Measurements from ENCODE around the gene PSMD6. TPM values are rescaled to one million over a fixed set of nuclear protein-coding genes. Genes with fewer than 3 reads are reported as not detected.
A peak's percentile ranks its signal among the peaks of the same experiment; 100 is the strongest.

The PSMD6 gene
- total and polyA plus RNA-seq, 12 donors = 39.0 to 103 (median 86.3) TPM

DNA sequence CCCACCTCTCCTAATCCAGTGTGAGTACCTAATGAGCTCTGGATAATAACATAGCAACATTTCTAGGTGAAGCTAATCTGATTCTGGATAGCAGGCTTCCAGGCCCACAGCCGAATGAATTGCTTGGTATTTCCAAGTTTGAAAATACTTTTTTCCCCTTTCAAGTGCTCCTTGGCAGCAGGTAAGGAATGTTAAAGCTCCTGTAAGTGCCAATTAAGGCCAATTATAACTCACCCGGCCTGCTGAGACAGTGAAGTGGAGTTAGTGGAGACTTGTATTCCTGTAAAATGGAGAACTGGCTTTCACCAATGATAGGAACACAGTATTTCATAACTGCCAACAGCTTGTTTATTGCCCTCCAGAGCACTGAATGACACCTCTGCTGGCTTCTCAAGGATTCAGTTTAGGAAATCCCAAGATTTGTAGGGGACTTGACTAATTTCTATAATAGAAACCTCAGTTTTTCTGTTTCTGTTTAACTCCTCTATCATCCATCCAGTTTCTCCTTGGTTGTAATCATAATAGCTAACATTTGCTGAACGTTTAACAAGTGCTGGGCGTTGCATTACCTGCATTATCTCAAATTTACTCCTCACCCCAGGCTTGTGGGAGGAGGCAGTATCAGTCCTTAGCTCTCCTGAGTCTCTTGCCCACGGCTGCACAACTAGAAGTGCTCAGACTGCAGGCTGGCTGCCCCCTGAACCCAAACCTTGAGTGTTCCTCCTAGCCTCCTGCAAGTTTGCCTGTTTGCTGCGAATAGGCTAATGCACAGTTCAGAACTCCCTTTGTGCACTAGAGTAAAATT lies 58.4 kb downstream of the PSMD6 start:
- TF ChIP-seq, protein P1, sequence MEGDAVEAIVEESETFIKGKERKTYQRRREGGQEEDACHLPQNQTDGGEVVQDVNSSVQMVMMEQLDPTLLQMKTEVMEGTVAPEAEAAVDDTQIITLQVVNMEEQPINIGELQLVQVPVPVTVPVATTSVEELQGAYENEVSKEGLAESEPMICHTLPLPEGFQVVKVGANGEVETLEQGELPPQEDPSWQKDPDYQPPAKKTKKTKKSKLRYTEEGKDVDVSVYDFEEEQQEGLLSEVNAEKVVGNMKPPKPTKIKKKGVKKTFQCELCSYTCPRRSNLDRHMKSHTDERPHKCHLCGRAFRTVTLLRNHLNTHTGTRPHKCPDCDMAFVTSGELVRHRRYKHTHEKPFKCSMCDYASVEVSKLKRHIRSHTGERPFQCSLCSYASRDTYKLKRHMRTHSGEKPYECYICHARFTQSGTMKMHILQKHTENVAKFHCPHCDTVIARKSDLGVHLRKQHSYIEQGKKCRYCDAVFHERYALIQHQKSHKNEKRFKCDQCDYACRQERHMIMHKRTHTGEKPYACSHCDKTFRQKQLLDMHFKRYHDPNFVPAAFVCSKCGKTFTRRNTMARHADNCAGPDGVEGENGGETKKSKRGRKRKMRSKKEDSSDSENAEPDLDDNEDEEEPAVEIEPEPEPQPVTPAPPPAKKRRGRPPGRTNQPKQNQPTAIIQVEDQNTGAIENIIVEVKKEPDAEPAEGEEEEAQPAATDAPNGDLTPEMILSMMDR (IDR thresholded peaks at IDR 0.05) = no peak
- DNase-seq = no peak
- 49 to 60% methylated on average over 6 of the region's 6 CpGs for WGBS, 2 donors
- intact Hi-C loops (cut with DNase I) = loop anchor here in 5 of 10 donors (1.0 to 10.0 kb wide), 3 partner anchors 25 to 50 kb away; partner anchors contain the start of gene SCAANT1 (in 1 of the 5)
- Histone ChIP-seq H3K4me3 (no peak overlapping the region), H3K27ac (peak overlapping the region in 8 of 10 donors; percentile 11 to 63 (median 34)), H3K36me3 (peaks cover 0 to 9% (median 0%) of the 10 kb centered on the region in 9 donors), H3K4me1 (peaks cover 0 to 71% (median 54%) of the 10 kb centered on the region in 9 donors), H3K9me3 (no peaks in the 10 kb centered on the region), H3K27me3 (no peaks in the 10 kb centered on the region)
- ATAC-seq = peak in 4 of 8 donors; percentile 25 to 70 (median 56)

DNA sequence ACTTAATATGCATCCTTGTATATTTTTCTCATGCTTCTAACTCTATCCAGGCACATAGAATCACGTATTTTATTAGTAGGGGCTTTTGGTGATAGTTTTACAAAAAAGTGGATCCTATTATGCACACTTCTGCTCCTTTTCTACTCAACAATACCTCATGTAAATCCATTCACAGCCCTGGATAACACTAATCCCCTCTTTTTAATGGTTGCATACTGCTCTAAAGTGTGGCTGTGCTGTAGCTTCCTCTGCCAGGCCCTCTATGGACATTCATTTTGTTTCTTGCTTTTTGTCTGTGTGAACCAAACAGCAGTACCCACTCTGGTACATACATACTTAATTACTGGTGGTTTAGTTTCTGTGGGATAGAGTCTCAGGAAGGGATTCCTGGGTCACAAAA lies 59.8 kb downstream of the PSMD6 start:
- Histone ChIP-seq H3K27ac (no peak overlapping the region), H3K36me3 (peaks cover 0 to 9% (median 0%) of the 10 kb centered on the region in 9 donors), H3K9me3 (no peaks in the 10 kb centered on the region), H3K27me3 (no peaks in the 10 kb centered on the region), H3K4me1 (peaks cover 0 to 68% (median 54%) of the 10 kb centered on the region in 9 donors), H3K4me3 (no peak overlapping the region)
- TF ChIP-seq, protein P1 (IDR thresholded peaks at IDR 0.05) = no peak
- ATAC-seq = no peak
- intact Hi-C loops (cut with DNase I) = loop anchor here in 4 of 10 donors (5.0 to 10.0 kb wide), 2 partner anchors 34 to 49 kb away; partner anchors contain the start of gene SCAANT1 (in 1 of the 4)
- 92 to 98% methylated on average over 1 of the region's 1 CpG for WGBS, 2 donors
- DNase-seq = no peak

DNA sequence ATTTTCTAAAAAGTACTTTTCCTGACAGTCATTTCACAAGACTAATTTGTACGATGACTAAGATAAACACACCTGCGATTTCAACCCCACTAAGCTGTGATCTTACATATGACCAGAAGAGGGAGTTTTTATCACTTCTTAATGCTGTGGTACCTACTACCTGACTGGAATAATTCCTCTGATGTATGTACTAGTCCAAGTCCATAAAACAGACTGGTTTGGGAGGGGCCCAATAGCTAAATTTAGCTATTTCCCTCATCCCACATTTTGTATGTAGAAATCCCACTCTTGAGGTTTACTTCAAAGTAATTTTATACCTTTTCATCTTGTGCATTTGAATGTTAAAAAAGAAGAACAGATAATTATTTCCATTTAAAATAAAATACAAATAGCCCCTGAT lies 61.4 kb downstream of the PSMD6 start:
- Histone ChIP-seq H3K27me3 (no peaks in the 10 kb centered on the region), H3K4me3 (no peak overlapping the region), H3K4me1 (peaks cover 0 to 60% (median 44%) of the 10 kb centered on the region in 9 donors), H3K27ac (no peak overlapping the region), H3K9me3 (no peaks in the 10 kb centered on the region), H3K36me3 (peaks cover 0 to 10% (median 0%) of the 10 kb centered on the region in 9 donors)
- no peak for DNase-seq
- intact Hi-C loops (cut with DNase I) = loop anchor here in 4 of 10 donors (5.0 to 10.0 kb wide), 2 partner anchors 35 to 47 kb away; partner anchors contain the start of gene SCAANT1 (in 1 of the 4)
- WGBS, 2 donors = 34 to 56% methylated on average over 2 of the region's 2 CpGs
- ATAC-seq = peak in 2 of 8 donors; percentile 47 to 55
- TF ChIP-seq, protein P1 (IDR thresholded peaks at IDR 0.05) = peak; percentile 46 to 72 (median 60)

Other genes starting within 250 kb of the PSMD6 start
- gene C3orf49, start 204.2 kb downstream of the PSMD6 start, total RNA-seq = not detected
- not detected for gene C3orf49, start 204.2 kb downstream of the PSMD6 start, polyA plus RNA-seq
- gene THOC7, start 159.7 kb downstream of the PSMD6 start, total RNA-seq = 10 to 100 TPM; 71.3 to 97.8 (median 79.4) TPM
- 100 to 1,000 TPM in 1 of 2 donors, 10 to 100 TPM in 1; 75.2 to 204 TPM for gene THOC7, start 159.7 kb downstream of the PSMD6 start, polyA plus RNA-seq
- 10 to 100 TPM; 13.3 to 31.0 (median 22.4) TPM for gene ATXN7, start 159.6 kb downstream of the PSMD6 start, total RNA-seq
- 1 to 10 TPM; 1.7 to 5.0 TPM for gene ATXN7, start 159.6 kb downstream of the PSMD6 start, polyA plus RNA-seq
- gene SCAANT1, start 111.1 kb downstream of the PSMD6 start, total RNA-seq = not detected
- not detected for gene SCAANT1, start 111.1 kb downstream of the PSMD6 start, polyA plus RNA-seq
- 10 to 100 TPM in 4 of 10 donors, 1 to 10 TPM in 6; 6.4 to 12.2 (median 8.4) TPM for gene PRICKLE2, start 202.0 kb upstream of the PSMD6 start, total RNA-seq
- 1 to 10 TPM; 1.8 to 1.9 TPM for gene PRICKLE2, start 202.0 kb upstream of the PSMD6 start, polyA plus RNA-seq